K562 (cell line): ENCODE results near the gene SLC26A5. TPM values are rescaled to one million over a fixed set of nuclear protein-coding genes. Genes with fewer than 3 reads are reported as not detected.
A peak's percentile ranks its signal among the peaks of the same experiment; 100 is the strongest.

Experiments used
- MITF ChIP-seq: IDR thresholded peaks from 2 replicates; pipeline ENCODE4 v1.6.1; 2014; ENCODE audit warnings: antibody characterized with exemption
- SP1 ChIP-seq: sonication (generic); formaldehyde crosslinking; IDR thresholded peaks from 2 replicates; pipeline ENCODE4 v1.8.1; 2022; ENCODE audit warnings: mild to moderate bottlenecking, missing genetic modification reagents
- TAF15 ChIP-seq: fragments of 200-400 bp; formaldehyde crosslinking; IDR thresholded peaks from 2 replicates; pipeline ENCODE4 v1.6.1; 2017; ENCODE audit warnings: mild to moderate bottlenecking, low read depth, low read length, moderate library complexity
- TAF9B ChIP-seq: fragments of 450-650 bp; IDR thresholded peaks from 2 replicates; pipeline ENCODE4 v1.6.1; 2018; ENCODE audit warnings: mild to moderate bottlenecking; ENCODE audit not compliant: partially characterized antibody
- TSC22D4 ChIP-seq: fragments of 450-650 bp; IDR thresholded peaks from 2 replicates; pipeline ENCODE4 v1.6.1; 2016; ENCODE audit warnings: missing genetic modification characterization, missing biosample characterization, control low read depth
- polyA plus RNA-seq, 8 experiments: library from polyadenylated mRNA; depleted of rRNA in 4 of 8; stranded (reverse) in 5 of 8; unstranded in 3 of 8; fragments of >200 nt; fragmentation: Nextera tagmentation in 2 of 8; fragmentation: Illumina TruSeq in 1 of 8; extraction: Ambion mirVana in 2 of 8; extraction: Trizol in 1 of 8; gene quantifications; 2 replicates each; pipeline versions ENCODE4 v1.2.1 to v1.2.3, GENCODE V29; 2011 to 2014; ENCODE audit warnings: inconsistent platforms in 1 of 8, missing spikeins in 1 of 8
- total RNA-seq, 7 experiments: library from RNA; depleted of rRNA in 6 of 7; stranded (reverse); fragments of >200 nt in 6 of 7; fragmentation: Illumina TruSeq in 2 of 7; extraction: Trizol in 2 of 7; gene quantifications; 2 replicates each; pipeline versions ENCODE4 v1.2.1 to v1.2.3, GENCODE V29; 2011 to 2021; ENCODE audit warnings: low replicate concordance in 1 of 7
- TF ChIP-seq, protein P1 (sequence below), 2 experiments: fragments of 450-650 bp; formaldehyde crosslinking in 1 of 2; IDR thresholded peaks; 2 replicates each; pipeline versions ENCODE4 v1.4.0 to v1.6.1; 2014 to 2020; ENCODE audit warnings: mild to moderate bottlenecking in 2 of 2, borderline replicate concordance in 1 of 2, low read depth in 1 of 2
- TF ChIP-seq, protein P2 (sequence below), 2 experiments: fragments of 250-450 bp in 1 of 2; fragments of 450-650 bp in 1 of 2; sonication (Bioruptor Pico) in 1 of 2; IDR thresholded peaks; 2 replicates each; pipeline versions ENCODE4 v1.6.1 to v1.8.0; 2016 to 2021; ENCODE audit warnings: mild to moderate bottlenecking in 2 of 2, moderate library complexity in 2 of 2, missing compliant biosample characterization in 1 of 2, missing genetic modification characterization in 1 of 2
- TF ChIP-seq, protein P3 (sequence below): sonication (generic); formaldehyde crosslinking; IDR thresholded peaks from 2 replicates; pipeline ENCODE4 v1.8.0; 2022; ENCODE audit warnings: mild to moderate bottlenecking, missing genetic modification reagents
- TF ChIP-seq, protein P4 (sequence below), 3 experiments: fragments of 200-800 bp in 1 of 3; fragments of 250-450 bp in 1 of 3; fragments of 450-650 bp in 1 of 3; sonication (Bioruptor Pico) in 1 of 3; sonication (Bioruptor generic) in 1 of 3; formaldehyde crosslinking in 1 of 3; IDR thresholded peaks; 2 replicates each; pipeline versions ENCODE4 v1.6.1 to v1.8.0; 2016 to 2022; ENCODE audit warnings: mild to moderate bottlenecking in 2 of 3, missing genetic modification characterization in 2 of 3, missing compliant biosample characterization in 1 of 3, moderate library complexity in 1 of 3

SLC26A5 gene
- total and polyA plus RNA-seq, 9 of the 15 experiments (the other 6 are each of a cell fraction or from before 2014, with no cell fraction given) = not detected

GRCh38 chr7:103380395-103381191 lies 65.4 kb downstream of the SLC26A5 start (continued):
- TF ChIP-seq, protein P1, sequence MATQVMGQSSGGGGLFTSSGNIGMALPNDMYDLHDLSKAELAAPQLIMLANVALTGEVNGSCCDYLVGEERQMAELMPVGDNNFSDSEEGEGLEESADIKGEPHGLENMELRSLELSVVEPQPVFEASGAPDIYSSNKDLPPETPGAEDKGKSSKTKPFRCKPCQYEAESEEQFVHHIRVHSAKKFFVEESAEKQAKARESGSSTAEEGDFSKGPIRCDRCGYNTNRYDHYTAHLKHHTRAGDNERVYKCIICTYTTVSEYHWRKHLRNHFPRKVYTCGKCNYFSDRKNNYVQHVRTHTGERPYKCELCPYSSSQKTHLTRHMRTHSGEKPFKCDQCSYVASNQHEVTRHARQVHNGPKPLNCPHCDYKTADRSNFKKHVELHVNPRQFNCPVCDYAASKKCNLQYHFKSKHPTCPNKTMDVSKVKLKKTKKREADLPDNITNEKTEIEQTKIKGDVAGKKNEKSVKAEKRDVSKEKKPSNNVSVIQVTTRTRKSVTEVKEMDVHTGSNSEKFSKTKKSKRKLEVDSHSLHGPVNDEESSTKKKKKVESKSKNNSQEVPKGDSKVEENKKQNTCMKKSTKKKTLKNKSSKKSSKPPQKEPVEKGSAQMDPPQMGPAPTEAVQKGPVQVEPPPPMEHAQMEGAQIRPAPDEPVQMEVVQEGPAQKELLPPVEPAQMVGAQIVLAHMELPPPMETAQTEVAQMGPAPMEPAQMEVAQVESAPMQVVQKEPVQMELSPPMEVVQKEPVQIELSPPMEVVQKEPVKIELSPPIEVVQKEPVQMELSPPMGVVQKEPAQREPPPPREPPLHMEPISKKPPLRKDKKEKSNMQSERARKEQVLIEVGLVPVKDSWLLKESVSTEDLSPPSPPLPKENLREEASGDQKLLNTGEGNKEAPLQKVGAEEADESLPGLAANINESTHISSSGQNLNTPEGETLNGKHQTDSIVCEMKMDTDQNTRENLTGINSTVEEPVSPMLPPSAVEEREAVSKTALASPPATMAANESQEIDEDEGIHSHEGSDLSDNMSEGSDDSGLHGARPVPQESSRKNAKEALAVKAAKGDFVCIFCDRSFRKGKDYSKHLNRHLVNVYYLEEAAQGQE (IDR thresholded peaks at IDR 0.05; ENCODE audit: borderline replicate concordance) = no peak
- TF ChIP-seq, protein P1 (CRISPR knock-in tag; IDR thresholded peaks at IDR 0.05; ENCODE audit: low read depth) = no peak
- peak; percentile 38 for TF ChIP-seq TAF9B
- TF ChIP-seq MITF = no peak
- TF ChIP-seq TSC22D4 (tag) = peak; percentile 66; the same call in 1 of the 2 replicates
- TF ChIP-seq, protein P2, sequence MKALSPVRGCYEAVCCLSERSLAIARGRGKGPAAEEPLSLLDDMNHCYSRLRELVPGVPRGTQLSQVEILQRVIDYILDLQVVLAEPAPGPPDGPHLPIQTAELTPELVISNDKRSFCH (CRISPR knock-in tag; IDR thresholded peaks at IDR 0.05) = no peak
- TF ChIP-seq, protein P2 (tag; IDR thresholded peaks at IDR 0.05) = no peak
- TF ChIP-seq, protein P3, sequence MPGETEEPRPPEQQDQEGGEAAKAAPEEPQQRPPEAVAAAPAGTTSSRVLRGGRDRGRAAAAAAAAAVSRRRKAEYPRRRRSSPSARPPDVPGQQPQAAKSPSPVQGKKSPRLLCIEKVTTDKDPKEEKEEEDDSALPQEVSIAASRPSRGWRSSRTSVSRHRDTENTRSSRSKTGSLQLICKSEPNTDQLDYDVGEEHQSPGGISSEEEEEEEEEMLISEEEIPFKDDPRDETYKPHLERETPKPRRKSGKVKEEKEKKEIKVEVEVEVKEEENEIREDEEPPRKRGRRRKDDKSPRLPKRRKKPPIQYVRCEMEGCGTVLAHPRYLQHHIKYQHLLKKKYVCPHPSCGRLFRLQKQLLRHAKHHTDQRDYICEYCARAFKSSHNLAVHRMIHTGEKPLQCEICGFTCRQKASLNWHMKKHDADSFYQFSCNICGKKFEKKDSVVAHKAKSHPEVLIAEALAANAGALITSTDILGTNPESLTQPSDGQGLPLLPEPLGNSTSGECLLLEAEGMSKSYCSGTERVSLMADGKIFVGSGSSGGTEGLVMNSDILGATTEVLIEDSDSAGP = 0 out of 2 replicates have a peak, but pooled peaks have one; percentile 45
- no peak for TF ChIP-seq TAF15
- no peak for TF ChIP-seq SP1 (CRISPR knock-in tag)
- TF ChIP-seq, protein P4, sequence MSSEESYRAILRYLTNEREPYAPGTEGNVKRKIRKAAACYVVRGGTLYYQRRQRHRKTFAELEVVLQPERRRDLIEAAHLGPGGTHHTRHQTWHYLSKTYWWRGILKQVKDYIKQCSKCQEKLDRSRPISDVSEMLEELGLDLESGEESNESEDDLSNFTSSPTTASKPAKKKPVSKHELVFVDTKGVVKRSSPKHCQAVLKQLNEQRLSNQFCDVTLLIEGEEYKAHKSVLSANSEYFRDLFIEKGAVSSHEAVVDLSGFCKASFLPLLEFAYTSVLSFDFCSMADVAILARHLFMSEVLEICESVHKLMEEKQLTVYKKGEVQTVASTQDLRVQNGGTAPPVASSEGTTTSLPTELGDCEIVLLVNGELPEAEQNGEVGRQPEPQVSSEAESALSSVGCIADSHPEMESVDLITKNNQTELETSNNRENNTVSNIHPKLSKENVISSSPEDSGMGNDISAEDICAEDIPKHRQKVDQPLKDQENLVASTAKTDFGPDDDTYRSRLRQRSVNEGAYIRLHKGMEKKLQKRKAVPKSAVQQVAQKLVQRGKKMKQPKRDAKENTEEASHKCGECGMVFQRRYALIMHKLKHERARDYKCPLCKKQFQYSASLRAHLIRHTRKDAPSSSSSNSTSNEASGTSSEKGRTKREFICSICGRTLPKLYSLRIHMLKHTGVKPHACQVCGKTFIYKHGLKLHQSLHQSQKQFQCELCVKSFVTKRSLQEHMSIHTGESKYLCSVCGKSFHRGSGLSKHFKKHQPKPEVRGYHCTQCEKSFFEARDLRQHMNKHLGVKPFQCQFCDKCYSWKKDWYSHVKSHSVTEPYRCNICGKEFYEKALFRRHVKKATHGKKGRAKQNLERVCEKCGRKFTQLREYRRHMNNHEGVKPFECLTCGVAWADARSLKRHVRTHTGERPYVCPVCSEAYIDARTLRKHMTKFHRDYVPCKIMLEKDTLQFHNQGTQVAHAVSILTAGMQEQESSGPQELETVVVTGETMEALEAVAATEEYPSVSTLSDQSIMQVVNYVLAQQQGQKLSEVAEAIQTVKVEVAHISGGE (CRISPR knock-in tag; IDR thresholded peaks at IDR 0.05) = no peak
